Heart right ventricle (tissue), 16 donors: ENCODE measurements around the gene FGFBP2. TPM values are rescaled to one million over a fixed set of nuclear protein-coding genes. Genes with fewer than 3 reads are reported as not detected.

Experiments
- ATAC-seq, 8 donors: fragments of 200-7000 bp; cut with Tn5 transposase; one replicate each; pipeline ENCODE4 v1.9.1; 2020; ENCODE audit warnings: mild to moderate bottlenecking in 8 of 8, moderate library complexity in 8 of 8, moderate number of reproducible peaks in 1 of 8
- DNase-seq, 2 donors: peaks; one replicate each; pipeline ENCODE4 v3.0.0-alpha.2; 2020
- H3K27ac ChIP-seq, 10 donors: fragments of 200-600 bp; sonication (generic) in 2 of 10; one replicate each; pipeline versions ENCODE4 v1.5.0 to v1.8.0; 2020 to 2022; ENCODE audit warnings: mild to moderate bottlenecking in 3 of 10
- H3K27me3 ChIP-seq, 7 donors: fragments of 200-600 bp; one replicate each; pipeline ENCODE4 v1.8.0; 2021 to 2022; ENCODE audit warnings: mild to moderate bottlenecking in 2 of 7
- H3K36me3 ChIP-seq, 9 donors: fragments of 200-600 bp; sonication (generic) in 1 of 9; one replicate each; pipeline versions ENCODE4 v1.5.0 to v1.8.0; 2020 to 2022; ENCODE audit warnings: mild to moderate bottlenecking in 2 of 9
- H3K4me1 ChIP-seq, 9 donors: fragments of 200-600 bp; sonication (generic) in 1 of 9; one replicate each; pipeline versions ENCODE4 v1.5.0 to v1.8.0; 2020 to 2022; ENCODE audit warnings: mild to moderate bottlenecking in 4 of 9
- H3K4me3 ChIP-seq, 10 donors: fragments of 200-600 bp; sonication (generic) in 2 of 10; one replicate each; pipeline versions ENCODE4 v1.5.0 to v1.8.0; 2020 to 2022; ENCODE audit warnings: mild to moderate bottlenecking in 7 of 10, moderate library complexity in 2 of 10
- H3K9me3 ChIP-seq, 11 donors: fragments of 200-600 bp in 10 of 11; sonication (generic) in 2 of 11; one replicate each; pipeline versions ENCODE4 v1.5.0 to v1.8.0; 2013 to 2022; ENCODE audit warnings: mild to moderate bottlenecking in 2 of 11, control low read depth in 1 of 11, moderate library complexity in 1 of 11
- CTCF ChIP-seq, 9 donors: fragments of 200-600 bp; sonication (generic) in 2 of 9; IDR thresholded peaks; one replicate each; pipeline versions ENCODE4 v1.5.0 to v1.8.0; 2021 to 2022; ENCODE audit warnings: antibody characterized with exemption in 9 of 9, mild to moderate bottlenecking in 5 of 9, moderate library complexity in 1 of 9
- WGBS, 2 donors: extraction: QIAGEN DNeasy Blood & Tissue Kit; methylation state at CpG; one replicate each; pipeline ENCODE4 v1.1.7; 2013; ENCODE audit warnings: inconsistent platforms in 1 of 2; 5-methylcytosine and 5-hydroxymethylcytosine counted together
- intact Hi-C, 10 donors: fragments of 100-400 bp; cut with DNase I; formaldehyde crosslinking; loops; one replicate each; pipeline versions ENCODE4 v1.11.1 to v1.14.2; 2022
- polyA plus RNA-seq, 2 donors: library from polyadenylated mRNA; stranded (reverse); fragments of 200-250 nt; gene quantifications; one replicate each; pipeline ENCODE4 v1.2.3, GENCODE V29; 2013
- total RNA-seq, 10 donors: library from RNA; stranded (reverse); fragmentation: NEBNext Ultra II Directional in 3 of 10; extraction: Animal tissue kit (Norgen Biotek cat#: 25700) in 3 of 10; gene quantifications; one replicate each; pipeline versions ENCODE4 v1.2.1 to v1.2.4, GENCODE V29; 2021 to 2023
- donor health status: Arrhythmogenic right ventricular cardiomyopathy.
- donor health status: ischemic (EF 13 %, LVEDD 7.1; RV severe dilation, severe dysfunction).
- donor health status: healthy with polysubstance abuse.
- donor health status: DM: no; HTN: yes; CAD: no.
- donor health status: DM: no; HTN: no; CAD: no.
- donor health status: ischemic (EF 25% LVEDD 6.9; RV normal size, moderate dysfunction).
- donor health status: ischemic (EF 25% LVEDD 5.7; RV mildly dilated, moderate dysfunction).
- donor health status: healthy.
- donor health status: DM: yes; HTN: yes; CAD: no.
- donor health status: Ischemic cardiomyopathy.
- donor health status: ischemic (EF 35%, LVEDD 5.7; RV mildly dilated, moderate dysfunction).
- donor health status: nonischemic (EF 11% LVEDD 7.7; RV severe dilation, severe dysfunction).
- donor health status: DM: yes; HTN: yes; CAD: no.
- donor health status: PGD.
- donor health status: ischemic (EF 29% LVEDD 5.4; RV normal size, mild dysfunction).
- donor health status: nonischemic (EF 23%, LVEDD 6.1; RV moderate dilation, normal function).

FGFBP2 gene
- total and polyA plus RNA-seq, 12 donors, result 0.32 to 15.8 (median 1.6) TPM

GRCh38 chr4:15989424-15989823, 26.4 kb upstream of the FGFBP2 start:
- intact Hi-C loops, result no loop called here
- Histone ChIP-seq H3K4me3 (no peak overlapping the region), H3K27me3 (no peaks in the 10 kb centered on the region), H3K36me3 (peaks cover 0 to 89% (median 0%) of the 10 kb centered on the region in 9 donors), H3K27ac (no peak overlapping the region), H3K9me3 (no peaks in the 10 kb centered on the region), H3K4me1 (peaks cover 0 to 3% (median 0%) of the 10 kb centered on the region in 9 donors)
- TF ChIP-seq CTCF (IDR thresholded peaks at IDR 0.05), result no peak
- 70 to 79% methylated on average over 6 of the region's 6 CpGs for WGBS, 2 donors
- ATAC-seq, result peak in 1 of 8 donors; percentile 75
- DNase-seq, result no peak

GRCh38 chr4:15988222-15988621, 25.2 kb upstream of the FGFBP2 start:
- no peak overlapping the region for H3K4me3 ChIP-seq
- TF ChIP-seq CTCF (IDR thresholded peaks at IDR 0.05), result no peak
- peaks cover 0 to 89% (median 0%) of the 10 kb centered on the region in 9 donors for H3K36me3 ChIP-seq
- WGBS, 2 donors, result 93 to 100% methylated on average over 1 of the region's 1 CpG
- no peak for DNase-seq
- peaks cover 0 to 3% (median 0%) of the 10 kb centered on the region in 9 donors for H3K4me1 ChIP-seq
- no peaks in the 10 kb centered on the region for H3K27me3 ChIP-seq
- H3K27ac ChIP-seq, result no peak overlapping the region
- ATAC-seq, result no peak
- no peaks in the 10 kb centered on the region for H3K9me3 ChIP-seq
- intact Hi-C loops, result no loop called here

- TF ChIP-seq CTCF (IDR thresholded peaks at IDR 0.05), result no peak
- Histone ChIP-seq H3K4me3 (no peak overlapping the region), H3K9me3 (no peaks in the 10 kb centered on the region), H3K4me1 (peaks cover 0 to under 1% (median 0%) of the 10 kb centered on the region in 9 donors), H3K27me3 (no peaks in the 10 kb centered on the region), H3K27ac (no peak overlapping the region), H3K36me3 (peaks cover 0 to 89% (median 0%) of the 10 kb centered on the region in 9 donors)
- intact Hi-C loops, result no loop called here
- WGBS, 2 donors, result 65 to 71% methylated on average over 5 of the region's 5 CpGs
- DNase-seq (no peak), ATAC-seq (no peak)
Measured at GRCh38 chr4:15986907-15987306, 23.9 kb upstream of the FGFBP2 start.

- ATAC-seq, result no peak
- H3K27ac ChIP-seq, result no peak overlapping the region
Measured at GRCh38 chr4:15983610-15984009, 20.6 kb upstream of the FGFBP2 start.

More at GRCh38 chr4:15983610-15984009, 20.6 kb upstream of the FGFBP2 start:
- intact Hi-C loops, result no loop called here
- Histone ChIP-seq H3K27me3 (no peaks in the 10 kb centered on the region), H3K9me3 (no peaks in the 10 kb centered on the region), H3K36me3 (peaks cover 0 to 79% (median 0%) of the 10 kb centered on the region in 9 donors), H3K4me3 (no peak overlapping the region), H3K4me1 (no peaks in the 10 kb centered on the region)
- DNase-seq, result no peak
- TF ChIP-seq CTCF (IDR thresholded peaks at IDR 0.05), result no peak
- WGBS, 2 donors, result 90 to 91% methylated on average over 2 of the region's 2 CpGs
